CMK (cell line): ENCODE data around the gene DYNC1I1.

Experiments
- DNase-seq: peaks from one replicate; pipeline ENCODE4 v3.0.0-alpha.2; 2010; ENCODE audit warnings: low read depth

The DYNC1I1 gene

DNA sequence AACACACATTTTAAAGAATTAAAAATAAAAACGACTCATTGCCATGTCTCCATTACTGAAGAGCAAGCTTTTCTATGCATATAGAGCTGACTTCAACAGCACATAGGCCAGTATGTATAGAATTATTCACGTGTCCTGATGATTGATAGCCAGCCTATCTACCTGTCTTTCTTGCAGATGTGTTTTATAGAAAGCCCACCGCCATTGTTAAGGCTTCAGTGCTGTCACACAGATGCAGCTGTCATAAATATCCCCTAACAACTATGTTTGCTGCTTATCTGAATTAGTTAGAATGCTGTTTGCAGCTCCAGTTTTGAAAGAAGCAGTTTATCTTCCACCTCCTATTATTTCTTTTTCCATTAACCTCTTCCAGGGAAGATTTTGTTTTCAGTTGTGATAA is 313.6 kb downstream of the DYNC1I1 start:
- no peak for DNase-seq

DNA sequence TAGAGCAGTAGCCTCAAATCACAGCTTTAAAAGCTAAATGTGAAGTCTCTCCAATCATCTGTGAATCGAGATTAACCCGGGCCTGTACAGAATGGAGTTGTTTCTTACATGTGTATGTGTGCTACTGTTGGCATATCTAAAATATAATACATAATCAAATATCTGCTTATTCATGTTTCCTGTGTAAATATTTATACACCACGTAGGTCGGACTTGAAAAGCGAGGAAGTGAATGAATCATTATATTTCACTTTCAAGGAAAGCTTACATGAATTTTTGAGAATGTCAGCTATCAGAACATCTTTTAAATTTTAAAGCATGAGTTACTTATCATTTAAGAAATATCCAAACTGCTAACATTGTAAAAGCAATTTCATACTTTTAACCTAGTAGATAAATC is 316.2 kb downstream of the DYNC1I1 start:
- DNase-seq = no peak

DNA sequence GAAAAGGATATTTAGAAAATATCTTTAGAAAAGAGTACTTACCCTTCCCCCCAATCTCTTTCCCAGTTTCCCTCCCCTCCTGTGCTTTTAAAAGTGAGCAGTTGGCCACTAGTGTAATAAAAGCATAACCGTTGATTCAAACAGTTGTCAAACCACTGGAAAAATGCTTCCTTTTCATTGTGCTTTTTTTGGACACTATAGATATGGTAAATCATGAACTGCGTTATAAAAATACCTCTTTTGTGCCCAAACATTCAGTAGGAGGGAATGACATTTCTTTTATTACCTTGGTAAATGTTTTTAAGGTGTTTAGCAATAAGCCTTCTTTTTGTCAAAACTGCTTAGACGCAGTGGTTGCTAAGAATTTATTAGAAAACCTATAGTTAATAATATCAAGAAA is 317.2 kb downstream of the DYNC1I1 start:
- DNase-seq = no peak

DNA sequence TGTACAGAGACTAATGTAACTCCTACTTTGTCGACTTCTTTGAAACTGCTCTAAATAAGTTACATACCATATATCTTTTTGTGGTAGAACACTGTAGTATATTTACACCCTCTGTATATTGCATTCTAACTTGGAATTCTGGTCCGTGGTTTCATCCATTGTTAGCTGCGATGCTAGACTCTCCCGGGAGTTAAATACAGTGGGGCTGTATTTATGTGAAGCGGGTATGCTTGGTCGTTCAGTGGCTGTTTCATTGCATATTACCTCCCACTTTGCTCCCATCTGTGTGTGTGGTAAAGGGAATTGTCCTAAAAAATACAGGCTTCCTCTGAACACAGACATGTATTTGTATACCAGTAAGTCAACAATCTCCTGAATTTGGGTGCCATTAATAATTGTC is 318.4 kb downstream of the DYNC1I1 start:
- no peak for DNase-seq

DNA sequence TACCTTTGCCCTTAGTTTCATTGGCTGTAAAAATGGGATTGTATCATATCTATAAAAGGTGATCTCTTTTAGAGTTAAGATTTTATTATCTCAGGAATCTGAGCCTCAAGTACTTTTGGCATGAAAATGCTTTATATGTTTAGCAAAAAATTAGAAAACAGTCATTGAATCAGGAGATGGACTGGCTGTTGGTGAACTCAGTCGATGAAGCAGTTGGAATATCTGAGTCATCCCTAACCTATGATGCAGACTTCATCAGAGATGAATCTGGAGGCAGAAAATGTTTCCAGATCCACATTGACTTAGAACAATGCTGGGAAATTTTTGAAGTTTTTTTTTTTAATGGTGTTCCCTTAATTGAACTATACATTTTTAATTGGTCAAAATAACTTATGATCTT is 321.1 kb downstream of the DYNC1I1 start:
- DNase-seq = no peak

DNA sequence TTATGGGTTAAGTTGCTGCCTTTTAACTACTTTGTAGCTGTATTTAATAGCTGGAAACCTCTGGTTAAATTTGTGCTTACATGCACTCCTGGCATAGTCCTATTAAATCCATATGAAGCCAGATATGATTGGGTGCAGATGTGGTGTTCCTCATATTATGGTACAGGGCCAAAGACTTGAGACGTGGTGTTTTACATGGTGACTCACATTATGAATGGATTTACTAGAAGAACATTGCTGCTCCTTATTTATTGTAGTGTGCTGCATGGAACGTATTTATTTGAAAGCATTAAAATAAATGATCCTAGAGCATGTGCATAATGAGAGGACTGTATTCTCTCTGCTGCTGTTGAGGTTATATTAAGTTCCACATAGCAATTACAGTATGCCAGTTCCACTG is 325.5 kb downstream of the DYNC1I1 start:
- DNase-seq = no peak

DNA sequence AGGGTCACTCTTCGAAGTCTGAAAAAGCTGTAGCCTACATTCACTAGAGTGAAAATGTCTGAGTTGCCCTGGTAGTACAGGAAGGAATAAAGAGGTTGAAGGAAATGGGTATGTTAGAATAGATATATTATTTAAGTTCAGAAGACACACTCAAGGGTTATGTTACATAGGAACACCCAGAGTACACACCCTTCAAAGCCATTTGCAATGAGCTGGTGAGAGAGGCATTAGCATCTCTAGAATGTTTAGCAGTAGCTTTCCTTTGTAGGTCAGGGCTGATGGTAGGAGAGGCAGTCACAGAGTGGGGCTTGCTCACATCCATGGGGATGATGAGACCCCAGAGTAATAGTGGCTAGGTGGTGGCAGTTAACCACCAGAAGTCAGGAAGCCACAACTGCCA is 328.4 kb downstream of the DYNC1I1 start:
- DNase-seq = no peak

DNA sequence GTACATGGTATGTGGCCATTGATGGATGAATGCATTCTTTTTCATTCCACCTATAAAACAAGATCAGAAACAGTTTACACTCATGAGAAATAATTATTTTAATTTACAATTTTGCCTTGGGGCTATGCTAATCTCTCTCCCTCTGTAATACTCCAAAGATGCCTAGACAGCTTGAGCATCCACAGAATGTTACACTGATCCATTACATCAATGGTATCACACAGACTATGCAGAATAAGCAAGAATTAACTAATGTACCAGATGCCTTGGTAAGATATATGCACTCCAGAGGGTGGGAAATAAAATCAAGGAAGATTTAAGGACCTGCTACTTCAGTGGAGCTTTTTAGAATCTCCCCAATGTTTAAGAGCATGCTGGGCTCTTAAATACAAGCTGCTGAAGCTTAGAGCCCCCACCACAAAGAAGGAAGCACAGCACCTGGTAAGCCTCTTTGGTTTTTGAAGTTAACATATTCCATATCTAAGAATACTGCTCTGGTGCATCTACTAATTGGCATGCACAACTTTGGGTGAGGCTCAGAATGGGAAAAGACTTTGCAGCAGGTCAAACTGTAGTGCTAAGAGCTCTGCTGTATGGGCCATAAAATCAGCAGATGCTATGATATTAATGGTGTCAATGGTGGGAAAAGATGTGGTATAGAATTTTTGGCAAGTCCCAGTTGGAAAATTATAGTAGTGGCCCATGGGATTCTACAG is 329.9 kb downstream of the DYNC1I1 start:
- DNase-seq = no peak

DNA sequence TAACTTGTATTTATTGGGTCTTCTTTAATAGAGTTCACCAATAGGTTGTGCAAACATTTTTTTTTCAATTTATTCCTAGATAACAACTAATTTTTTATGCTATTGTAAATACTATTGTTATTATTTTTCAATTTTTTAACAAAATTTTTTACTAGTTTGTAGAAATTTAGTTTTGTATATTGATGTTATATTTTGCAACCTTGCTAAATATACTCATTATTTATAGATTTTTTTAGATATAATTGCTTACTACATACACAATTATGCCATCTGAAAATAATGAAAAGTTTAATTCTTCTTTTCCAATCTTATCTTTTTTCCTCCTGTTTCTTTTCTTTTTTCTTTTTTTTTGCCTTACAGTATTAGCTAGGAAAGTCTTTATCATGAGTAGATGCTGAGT is 332.6 kb downstream of the DYNC1I1 start:
- no peak for DNase-seq

DNA sequence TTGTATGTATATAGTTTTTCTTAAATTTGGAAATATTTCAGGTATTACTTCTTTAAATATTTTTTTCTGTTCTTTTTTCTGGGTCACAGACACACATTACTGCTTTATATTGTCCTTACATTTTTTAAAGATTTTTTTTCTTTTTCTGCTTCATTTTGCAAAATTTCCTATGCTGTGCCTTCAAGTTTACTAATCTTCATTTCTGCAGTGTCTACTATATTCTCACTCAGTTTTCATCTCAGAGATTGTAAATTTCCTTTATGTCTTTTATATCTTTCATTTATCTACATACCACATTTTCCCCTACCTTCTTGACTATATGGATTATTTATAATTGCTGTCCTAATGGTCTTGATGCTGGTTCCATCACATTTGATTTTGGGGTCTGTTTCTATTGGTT is 339.1 kb downstream of the DYNC1I1 start:
- DNase-seq = no peak

DNA sequence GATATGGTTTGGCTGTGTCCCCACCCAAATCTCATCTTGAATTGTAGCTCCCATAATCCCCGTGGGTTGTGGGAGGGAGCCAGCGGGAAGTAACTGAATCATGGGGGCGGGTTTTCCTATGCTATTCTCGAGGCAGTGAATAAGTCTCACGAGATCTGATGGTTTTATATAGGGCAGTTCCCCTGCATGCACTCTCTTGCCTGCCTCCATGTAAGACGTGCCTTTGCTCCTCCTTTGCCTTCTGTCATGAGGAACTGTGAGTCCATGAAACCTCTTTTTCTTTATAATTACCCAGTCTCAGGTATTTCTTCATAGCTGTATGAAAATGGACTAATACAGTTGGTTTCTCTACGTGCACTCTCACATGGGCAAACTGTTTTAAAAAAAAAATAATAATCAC is 341.8 kb downstream of the DYNC1I1 start:
- no peak for DNase-seq

DNA sequence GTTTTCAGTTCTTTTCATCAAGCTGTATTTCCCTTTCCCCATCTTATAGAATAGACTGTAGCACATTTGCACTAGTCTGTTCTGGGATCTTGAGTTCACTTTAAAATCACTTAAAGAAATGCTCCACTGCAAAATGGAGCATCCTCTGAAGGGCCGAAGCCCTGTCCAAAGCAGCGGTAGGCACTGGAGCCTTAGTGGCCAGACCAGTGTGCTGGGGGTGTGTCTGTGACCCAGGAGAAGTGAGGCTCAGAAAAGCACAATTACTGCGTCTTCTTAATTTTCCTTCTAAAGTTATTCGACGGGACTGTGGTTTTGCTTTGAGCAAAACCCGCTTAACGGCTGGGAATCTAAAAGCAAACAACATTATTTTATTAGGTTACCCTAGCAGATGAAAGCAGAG is 343.8 kb downstream of the DYNC1I1 start:
- no peak for DNase-seq

DNA sequence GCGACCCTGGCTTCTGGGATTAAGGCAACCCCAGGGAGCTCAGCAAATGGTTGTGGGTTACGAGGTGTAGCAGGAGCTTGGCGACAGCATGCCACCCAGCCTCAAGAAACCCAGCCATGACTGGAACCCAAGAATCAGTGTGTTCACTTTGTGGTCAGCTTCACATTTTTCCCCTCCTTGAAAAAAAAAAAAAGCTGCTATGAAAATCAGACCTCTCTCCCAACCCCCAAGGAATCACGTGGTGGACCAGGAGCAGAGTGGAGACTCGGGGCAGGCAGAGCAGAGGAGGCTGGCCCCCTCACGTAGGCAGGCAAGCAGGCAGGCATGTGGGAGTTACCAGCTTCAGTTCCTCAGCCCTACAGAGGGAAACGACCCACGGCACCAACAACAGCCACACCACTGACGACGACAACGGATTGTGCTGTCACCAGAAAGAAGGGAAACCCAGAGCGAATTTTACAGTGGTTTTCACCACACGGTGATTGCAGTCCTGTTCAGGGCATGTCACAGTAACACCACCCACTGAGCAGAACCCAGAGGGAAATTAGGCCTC is 346.2 kb downstream of the DYNC1I1 start:
- no peak for DNase-seq

DNA sequence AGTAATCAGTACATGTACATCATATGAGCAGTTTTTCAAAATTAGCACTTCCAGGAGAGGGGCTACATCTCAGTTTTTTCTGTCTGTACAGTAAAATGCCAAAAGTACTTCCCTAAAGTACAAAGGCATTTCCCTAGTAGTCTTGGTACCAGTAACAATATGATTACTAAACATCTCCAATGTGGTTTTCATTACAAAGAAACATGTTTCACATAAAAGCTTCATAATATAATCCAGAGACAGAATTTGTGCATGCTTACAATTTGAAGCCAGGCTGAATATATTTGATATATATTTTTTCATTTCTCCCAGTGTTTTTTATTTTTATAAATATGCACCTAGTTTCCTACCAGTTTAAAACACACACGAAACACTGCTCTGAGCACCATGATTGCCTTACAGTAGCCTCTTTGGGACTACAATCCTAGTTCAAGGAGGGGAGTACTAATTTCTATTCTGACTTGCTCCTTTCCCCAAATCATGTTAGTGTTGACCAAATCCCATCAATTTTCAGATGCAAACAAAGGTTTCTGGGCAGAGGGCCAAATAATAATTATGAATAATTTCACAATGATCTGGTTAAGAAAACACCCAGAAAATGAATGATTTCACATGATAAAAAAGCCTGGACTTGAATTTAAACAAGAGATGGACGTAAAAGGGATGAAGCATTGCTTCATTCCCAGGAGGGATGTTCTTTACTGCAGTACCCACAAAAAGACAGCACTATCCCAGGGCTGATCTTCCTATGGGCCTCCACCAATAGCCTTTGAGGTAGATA is 348.3 kb downstream of the DYNC1I1 start:
- DNase-seq = no peak

DNA sequence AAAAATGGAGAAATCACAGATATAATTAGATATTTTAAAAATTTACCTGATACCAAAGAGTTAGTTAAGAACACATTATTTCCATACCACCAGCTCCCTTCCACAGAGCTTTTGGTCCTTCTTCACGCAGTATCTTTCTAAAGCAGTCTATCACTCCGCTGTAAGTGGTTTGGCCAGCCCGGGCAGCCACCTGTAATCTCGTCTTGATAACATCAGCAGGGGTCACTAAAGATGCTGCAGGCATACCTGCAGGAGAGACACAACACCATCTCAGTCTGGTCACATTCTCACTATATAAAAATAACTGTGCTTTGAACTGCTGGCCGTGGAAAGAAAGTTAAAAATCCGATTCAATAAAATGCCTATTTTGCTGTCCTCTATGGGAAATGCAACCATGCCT is 349.4 kb downstream of the DYNC1I1 start:
- no peak for DNase-seq

DNA sequence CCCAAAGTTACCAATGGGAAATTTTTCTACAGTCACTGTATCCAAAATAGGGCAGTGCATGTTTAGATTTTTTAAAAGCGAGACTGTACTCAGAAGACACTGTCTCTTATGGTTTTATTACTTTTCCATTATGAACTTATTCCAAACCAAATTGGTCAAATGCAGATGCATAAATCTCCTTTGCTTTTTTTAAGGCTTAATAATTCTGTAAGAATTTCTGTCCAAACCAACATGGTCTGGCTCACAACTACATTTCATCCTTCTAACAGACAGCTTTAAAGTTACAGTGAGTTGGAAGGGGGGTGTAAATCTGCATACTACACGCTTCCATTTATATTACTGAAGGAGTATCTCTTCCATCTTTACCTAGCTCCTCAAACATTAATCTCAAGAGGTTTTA is 350.4 kb downstream of the DYNC1I1 start:
- no peak for DNase-seq

DNA sequence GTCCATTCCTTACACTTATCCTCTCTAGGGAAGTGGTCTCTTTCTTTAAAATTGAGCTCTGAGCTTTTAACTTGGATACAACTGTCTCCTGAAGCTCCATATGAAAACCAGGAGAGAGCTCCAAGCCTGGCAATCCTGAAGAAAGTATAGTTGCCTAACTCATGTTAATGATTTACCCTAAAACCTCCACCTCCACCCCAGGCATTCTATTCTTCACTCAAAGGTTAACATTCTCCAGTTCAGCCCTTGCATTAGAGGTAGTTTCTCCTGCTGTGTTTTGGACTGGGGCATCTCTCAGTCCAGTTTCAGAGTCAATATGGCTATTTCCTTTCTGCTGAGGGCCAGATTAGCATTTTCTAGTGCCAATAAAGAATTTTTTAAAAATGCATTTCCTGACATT is 354.0 kb downstream of the DYNC1I1 start:
- no peak for DNase-seq

DNA sequence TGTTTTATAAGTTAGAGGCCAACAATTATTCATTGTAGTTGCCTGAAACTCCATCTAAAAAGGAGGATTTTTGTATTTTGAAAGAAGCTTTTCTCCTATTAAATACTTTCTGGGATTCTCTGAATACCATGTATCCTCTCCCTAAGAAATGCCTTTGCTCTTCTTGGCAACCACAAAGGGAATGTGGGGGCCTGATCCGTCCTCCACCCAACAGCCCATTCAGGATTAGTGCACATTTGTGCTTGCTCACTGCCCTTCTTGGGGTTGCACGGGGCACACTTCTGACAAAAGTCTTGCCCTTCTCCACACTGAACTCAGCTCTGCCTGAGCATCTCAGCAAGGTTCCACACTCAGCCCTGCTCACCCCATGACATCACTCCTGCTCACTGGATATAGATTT is 355.4 kb downstream of the DYNC1I1 start:
- DNase-seq = no peak

DNA sequence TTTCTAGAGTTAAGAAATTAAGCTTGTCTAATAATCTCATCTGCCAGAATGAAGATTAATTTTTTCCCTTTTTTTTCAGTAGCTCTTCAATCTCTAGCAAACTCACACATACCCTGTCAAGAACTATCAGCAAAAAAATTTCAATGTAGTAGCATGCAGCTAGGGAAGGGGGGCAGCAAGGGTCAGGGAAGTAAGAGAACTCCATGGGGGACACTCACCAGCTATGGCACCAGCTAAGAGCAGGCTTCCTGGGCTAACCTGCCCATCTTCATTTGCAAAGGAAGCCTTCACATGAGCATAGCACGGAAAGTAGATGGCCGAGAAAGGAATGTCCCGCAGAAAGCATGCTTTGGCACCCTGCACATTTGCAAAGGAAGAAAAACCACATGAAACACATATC is 359.2 kb downstream of the DYNC1I1 start:
- no peak for DNase-seq

DNA sequence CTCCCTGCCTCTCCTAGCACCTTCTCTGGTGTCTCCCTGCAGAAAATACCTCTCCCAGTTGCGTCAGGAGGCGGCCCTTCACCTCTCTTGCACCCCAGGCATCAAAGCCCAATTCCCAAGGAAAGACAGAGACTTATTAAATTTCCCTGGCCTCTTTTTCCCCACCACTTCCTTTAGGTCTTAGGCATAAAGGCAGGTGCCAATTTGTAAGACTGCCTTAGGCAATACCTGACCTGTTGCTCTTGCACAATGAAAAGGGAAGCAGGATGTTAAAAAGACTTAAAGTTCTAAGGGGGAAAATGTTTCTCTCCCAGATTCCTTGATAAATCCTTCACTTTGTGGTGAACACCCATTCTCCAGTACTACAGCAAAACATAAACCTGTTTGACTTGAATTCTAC is 362.9 kb downstream of the DYNC1I1 start:
- DNase-seq = no peak

DNA sequence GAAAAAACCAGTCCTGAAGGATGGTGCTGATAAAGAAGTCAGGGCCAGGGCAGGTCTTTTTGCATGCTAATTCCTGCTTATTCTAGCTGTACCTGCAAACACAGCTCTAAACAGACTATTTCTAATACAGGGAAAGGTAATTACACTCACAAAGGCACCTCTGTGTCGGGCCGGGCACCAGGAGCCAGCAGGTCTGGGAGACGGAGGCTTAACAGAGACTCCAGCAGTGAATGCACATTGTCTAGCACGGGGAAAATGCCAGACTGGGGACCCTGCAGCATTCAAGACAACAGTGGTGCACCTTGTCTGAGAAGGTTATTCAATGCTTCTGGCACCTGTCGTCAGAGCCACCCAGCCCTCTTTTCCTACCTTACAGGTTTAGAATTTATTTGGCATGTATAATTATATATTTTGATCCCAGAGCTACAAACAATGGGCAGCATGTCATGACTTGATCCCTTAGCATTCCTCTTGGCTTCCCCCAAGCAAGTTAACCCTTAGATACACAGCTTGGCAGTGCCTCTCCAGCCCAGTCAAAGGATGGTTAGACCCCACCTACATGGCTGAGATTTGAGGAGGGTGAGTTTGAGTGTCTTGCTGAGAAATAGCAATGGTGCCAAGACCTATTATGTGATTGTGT is 364.4 kb downstream of the DYNC1I1 start:
- no peak for DNase-seq

DNA sequence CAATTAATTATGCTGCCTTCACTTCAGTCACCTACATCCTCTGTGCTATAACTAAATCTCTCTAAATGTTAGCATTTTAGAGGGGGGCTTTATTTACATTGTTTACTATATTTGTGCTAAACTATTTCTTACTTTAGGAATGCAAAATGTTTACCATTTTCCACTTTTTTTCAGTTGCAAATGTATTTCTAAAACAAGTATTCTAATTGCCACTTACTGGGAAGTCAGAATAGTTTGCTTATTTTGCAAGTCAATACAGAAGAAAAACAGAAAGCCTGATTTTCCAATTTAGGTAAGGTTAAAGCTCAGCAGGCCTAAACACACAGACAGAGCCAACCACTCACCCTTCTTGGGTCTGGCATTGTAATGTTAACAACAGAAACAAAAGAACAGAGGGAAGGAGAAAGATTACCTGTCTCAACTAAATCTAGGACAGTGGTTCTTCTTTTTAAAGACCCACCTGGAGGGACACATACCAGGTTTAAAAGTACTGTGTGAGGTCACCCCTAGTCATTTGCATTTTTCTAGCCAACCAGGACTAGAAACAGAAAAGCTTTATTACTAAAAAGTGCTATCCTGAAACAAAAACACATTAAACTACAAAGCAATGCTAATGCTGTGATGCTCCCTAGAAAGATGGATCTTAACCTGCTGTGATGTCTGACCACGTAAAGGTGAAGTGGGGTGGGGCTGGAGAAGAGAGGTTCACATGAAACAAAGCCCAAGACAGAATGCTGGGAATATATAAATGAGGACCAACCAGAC is 371.3 kb downstream of the DYNC1I1 start:
- no peak for DNase-seq

DNA sequence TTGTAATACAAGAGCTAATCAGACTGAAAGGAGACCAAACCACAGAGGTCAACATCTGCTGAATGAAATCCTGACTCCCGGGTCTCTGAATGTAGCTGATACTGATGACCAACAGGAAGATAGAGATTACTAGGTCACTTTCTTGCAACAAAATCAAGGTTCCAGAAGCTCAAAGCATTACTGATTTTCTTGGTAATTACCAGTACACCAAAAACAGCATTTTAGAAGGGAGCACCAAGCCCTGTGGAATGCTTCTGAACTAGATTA is 371.8 kb downstream of the DYNC1I1 start:
- no peak for DNase-seq
